PC-9 (cell line): ENCODE data around the gene CAMTA1. TPM values are rescaled to one million over a fixed set of nuclear protein-coding genes. Genes with fewer than 3 reads are reported as not detected.

Experiments
- BruUV-seq: library from RNA; stranded (reverse); fragments of 400-500 nt; replicated peaks from 2 replicates; lab custom pipeline; 2021; lab: Mats Ljungman, UMichigan
- CTCF ChIA-PET: fragments of 300-600 bp; sonication (Branson Sonifier 250); formaldehyde crosslinking; loops from one replicate; lab custom pipeline; 2022; ENCODE audit warnings: antibody characterized with exemption; lab: Charles Lee
- POLR2A ChIA-PET: fragments of 300-600 bp; sonication (Branson Sonifier 250); formaldehyde crosslinking; loops from one replicate; lab custom pipeline; 2022; ENCODE audit warnings: antibody characterized with exemption; ENCODE audit not compliant: unreplicated experiment; lab: Charles Lee
- DNase-seq, 2 experiments: peaks; one replicate each; pipeline versions ENCODE4 v3.0.0 to v3.0.0-alpha.2; 2015 to 2022; ENCODE audit warnings: mixed read lengths in 1 of 2
- H2AFZ ChIP-seq: fragments of 200-600 bp; sonication (generic); 2 replicates; pipeline ENCODE4 v1.8.1; 2017; ENCODE audit warnings: antibody characterized with exemption
- H3F3A ChIP-seq: fragments of 200-600 bp; sonication (generic); 2 replicates; pipeline ENCODE4 v1.8.1; 2017; ENCODE audit warnings: antibody characterized with exemption, mild to moderate bottlenecking, low read depth; ENCODE audit not compliant: insufficient read depth
- H3K27ac ChIP-seq: fragments of 200-600 bp; sonication (generic); 2 replicates; pipeline ENCODE4 v1.6.1; 2016; ENCODE audit warnings: mixed run types
- H3K27me3 ChIP-seq: fragments of 200-600 bp; sonication (generic); 2 replicates; pipeline ENCODE4 v1.6.1; 2016; ENCODE audit warnings: low read depth, mixed run types; ENCODE audit not compliant: insufficient read depth
- H3K36me3 ChIP-seq: fragments of 200-600 bp; sonication (generic); 2 replicates; pipeline ENCODE4 v1.6.1; 2016; ENCODE audit warnings: low read depth, mixed run types
- H3K4me1 ChIP-seq: fragments of 200-600 bp; sonication (generic); replicated peaks from 2 replicates; pipeline ENCODE4 v1.6.1; 2016; ENCODE audit warnings: mixed run types; ENCODE audit not compliant: insufficient read depth
- H3K4me2 ChIP-seq: fragments of 200-600 bp; sonication (generic); 2 replicates; pipeline ENCODE4 v1.6.1; 2017; ENCODE audit warnings: mixed run types
- H3K4me3 ChIP-seq: fragments of 200-600 bp; sonication (generic); 2 replicates; pipeline ENCODE4 v1.6.1; 2016; ENCODE audit warnings: mixed run types
- H3K79me2 ChIP-seq: fragments of 200-600 bp; sonication (generic); 2 replicates; pipeline ENCODE4 v1.6.1; 2017; ENCODE audit warnings: low read depth, mixed run types
- H3K9me2 ChIP-seq: fragments of 200-600 bp; sonication (generic); 2 replicates; pipeline ENCODE4 v1.8.1; 2017; ENCODE audit warnings: mild to moderate bottlenecking; ENCODE audit not compliant: insufficient read depth
- H3K9me3 ChIP-seq: fragments of 200-600 bp; sonication (generic); 2 replicates; pipeline ENCODE4 v1.8.1; 2016; ENCODE audit warnings: low read depth; ENCODE audit not compliant: insufficient read depth
- H4K20me1 ChIP-seq: fragments of 200-600 bp; sonication (generic); 2 replicates; pipeline ENCODE4 v1.8.1; 2017; ENCODE audit not compliant: insufficient read depth
- EZH2 ChIP-seq: fragments of 200-600 bp; sonication (generic); IDR thresholded peaks from 2 replicates; pipeline ENCODE4 v1.8.0; 2017; ENCODE audit warnings: antibody characterized with exemption, low read depth
- intact Hi-C: fragments of 100-400 bp; cut with micrococcal nuclease; formaldehyde crosslinking; loops from one replicate; pipeline ENCODE4 v1.10.0; 2022; ENCODE audit not compliant: unreplicated experiment
- total RNA-seq: library from RNA; stranded (reverse); gene quantifications from 2 replicates; pipeline ENCODE4 v1.2.3, GENCODE V29; 2021
- TF ChIP-seq, protein P1 (sequence below): fragments of 200-600 bp; sonication (generic); conservative IDR thresholded peaks from 2 replicates; pipeline ENCODE4 v1.6.1; 2017; ENCODE audit warnings: mixed run types, antibody characterized with exemption, mild to moderate bottlenecking, moderate library complexity

The CAMTA1 gene
- total RNA-seq, 1 experiment from 2014 or later = 72.3 TPM

- CTCF ChIA-PET = interaction anchor here (0.6 kb wide), 1 partner anchor 131 kb away, joined by 4 read pairs; no protein-coding TSS in a partner anchor
- no TSS peak for BruUV-seq
- Histone ChIP-seq H3K4me1 (no peaks in the 10 kb centered on the region), H3K9me2 (no peaks in the 10 kb centered on the region), H2AFZ (no peak overlapping the region), H3F3A (no peaks in the 10 kb centered on the region), H3K27me3 (peaks cover 61% of the 10 kb centered on the region), H3K27ac (no peak overlapping the region), H3K4me3 (no peak overlapping the region), H3K9me3 (no peaks in the 10 kb centered on the region), H4K20me1 (no peaks in the 10 kb centered on the region), H3K4me2 (no peak overlapping the region), H3K79me2 (no peaks in the 10 kb centered on the region), H3K36me3 (no peaks in the 10 kb centered on the region)
- DNase-seq = no peak
- POLR2A ChIA-PET = no interaction called here
- no peak for TF ChIP-seq EZH2
- TF ChIP-seq, protein P1, sequence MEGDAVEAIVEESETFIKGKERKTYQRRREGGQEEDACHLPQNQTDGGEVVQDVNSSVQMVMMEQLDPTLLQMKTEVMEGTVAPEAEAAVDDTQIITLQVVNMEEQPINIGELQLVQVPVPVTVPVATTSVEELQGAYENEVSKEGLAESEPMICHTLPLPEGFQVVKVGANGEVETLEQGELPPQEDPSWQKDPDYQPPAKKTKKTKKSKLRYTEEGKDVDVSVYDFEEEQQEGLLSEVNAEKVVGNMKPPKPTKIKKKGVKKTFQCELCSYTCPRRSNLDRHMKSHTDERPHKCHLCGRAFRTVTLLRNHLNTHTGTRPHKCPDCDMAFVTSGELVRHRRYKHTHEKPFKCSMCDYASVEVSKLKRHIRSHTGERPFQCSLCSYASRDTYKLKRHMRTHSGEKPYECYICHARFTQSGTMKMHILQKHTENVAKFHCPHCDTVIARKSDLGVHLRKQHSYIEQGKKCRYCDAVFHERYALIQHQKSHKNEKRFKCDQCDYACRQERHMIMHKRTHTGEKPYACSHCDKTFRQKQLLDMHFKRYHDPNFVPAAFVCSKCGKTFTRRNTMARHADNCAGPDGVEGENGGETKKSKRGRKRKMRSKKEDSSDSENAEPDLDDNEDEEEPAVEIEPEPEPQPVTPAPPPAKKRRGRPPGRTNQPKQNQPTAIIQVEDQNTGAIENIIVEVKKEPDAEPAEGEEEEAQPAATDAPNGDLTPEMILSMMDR = no peak
- intact Hi-C loops = no loop called here
These were observed 600.4 kb downstream of the CAMTA1 start for GRCh38 chr1:7385471-7386225.

- H3K9me3 ChIP-seq = no peaks in the 10 kb centered on the region
- H3K79me2 ChIP-seq = no peaks in the 10 kb centered on the region
- H3K4me2 ChIP-seq = no peak overlapping the region
- H3K27ac ChIP-seq = no peak overlapping the region
- no peaks in the 10 kb centered on the region for H3K9me2 ChIP-seq
- intact Hi-C loops = no loop called here
- no peaks in the 10 kb centered on the region for H4K20me1 ChIP-seq
- DNase-seq = no peak
- no peak overlapping the region for H2AFZ ChIP-seq
- BruUV-seq = no TSS peak
- H3F3A ChIP-seq = no peaks in the 10 kb centered on the region
- ChIA-PET POLR2A (no interaction called here), CTCF (no interaction called here)
- H3K4me1 ChIP-seq = no peaks in the 10 kb centered on the region
- TF ChIP-seq, protein P1 = no peak
- TF ChIP-seq EZH2 = no peak
- peaks cover 65% of the 10 kb centered on the region for H3K27me3 ChIP-seq
- H3K4me3 ChIP-seq = no peak overlapping the region
- no peaks in the 10 kb centered on the region for H3K36me3 ChIP-seq
These were observed 601.2 kb downstream of the CAMTA1 start for GRCh38 chr1:7386226-7387052.

- intact Hi-C loops = no loop called here
- TF ChIP-seq, protein P1 = no peak
- TF ChIP-seq EZH2 = no peak
- Histone ChIP-seq H3K4me1 (no peaks in the 10 kb centered on the region), H3F3A (no peaks in the 10 kb centered on the region), H3K27ac (no peak overlapping the region), H3K9me2 (no peaks in the 10 kb centered on the region), H3K36me3 (no peaks in the 10 kb centered on the region), H3K27me3 (peaks cover 70% of the 10 kb centered on the region), H4K20me1 (no peaks in the 10 kb centered on the region), H3K79me2 (no peaks in the 10 kb centered on the region), H3K4me2 (no peak overlapping the region), H3K9me3 (no peaks in the 10 kb centered on the region), H3K4me3 (no peak overlapping the region), H2AFZ (no peak overlapping the region)
- no peak for DNase-seq
- no TSS peak for BruUV-seq
- ChIA-PET POLR2A (no interaction called here), CTCF (no interaction called here)
These were observed 602.0 kb downstream of the CAMTA1 start for GRCh38 chr1:7387053-7387927.
